ENCODE measurements around the gene HSPA12B. TPM values are rescaled to one million over a fixed set of nuclear protein-coding genes. Genes with fewer than 3 reads are reported as not detected.

The HSPA12B gene
- total RNA-seq, 4 donors from 2014 or later, result 7.3 to 19.4 (median 13.1) TPM

DNA sequence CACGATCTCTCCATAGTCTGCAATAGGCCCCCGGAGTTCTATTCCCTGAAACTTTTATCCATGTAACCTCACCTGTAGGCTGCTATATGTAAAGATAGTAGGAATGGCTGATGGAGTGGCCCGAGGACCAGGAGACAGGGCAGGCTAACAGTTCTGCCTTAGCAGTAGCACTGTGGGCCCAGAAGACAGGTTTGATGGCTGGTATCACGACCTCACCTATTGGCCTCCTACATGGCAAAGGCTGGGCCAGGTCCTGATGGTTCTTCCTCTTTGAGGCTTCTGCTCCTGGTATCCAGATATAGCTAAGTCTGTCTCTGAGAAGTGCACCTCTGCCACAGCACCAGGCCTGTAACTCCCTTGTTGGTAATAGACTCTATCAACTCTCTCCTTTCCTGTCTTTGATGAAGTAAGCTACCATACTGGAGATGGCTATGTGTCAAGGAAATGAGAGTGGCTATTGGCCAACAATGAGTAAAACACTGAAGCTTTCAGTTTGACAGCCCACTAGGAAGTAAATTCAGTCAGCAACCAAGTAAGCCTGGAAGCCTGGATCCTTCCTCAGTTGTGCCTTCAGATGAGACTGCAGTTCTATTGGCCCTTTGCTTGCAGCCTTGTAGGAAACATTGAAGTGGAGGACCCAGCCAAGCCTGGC lies 43.1 kb downstream of the HSPA12B start:
- Histone ChIP-seq H3K27me3 (no peaks in the 10 kb centered on the region), H3K9me3 (no peaks in the 10 kb centered on the region), H3K4me1 (peaks cover 8 to 12% of the 10 kb centered on the region in 2 donors), H3K36me3 (no peaks in the 10 kb centered on the region), H3K27ac (no peak overlapping the region), H3K4me3 (replicated peaks in 1 of 3) (no peak overlapping the region)
- no peak for DNase-seq
- intact Hi-C loops (cut with DNase I), result no loop called here
- 89 to 90% methylated on average over 4 of the region's 4 CpGs for WGBS, 2 donors
- TF ChIP-seq POLR2A (IDR thresholded peaks at IDR 0.05), result no peak
- TF ChIP-seq, protein P1, sequence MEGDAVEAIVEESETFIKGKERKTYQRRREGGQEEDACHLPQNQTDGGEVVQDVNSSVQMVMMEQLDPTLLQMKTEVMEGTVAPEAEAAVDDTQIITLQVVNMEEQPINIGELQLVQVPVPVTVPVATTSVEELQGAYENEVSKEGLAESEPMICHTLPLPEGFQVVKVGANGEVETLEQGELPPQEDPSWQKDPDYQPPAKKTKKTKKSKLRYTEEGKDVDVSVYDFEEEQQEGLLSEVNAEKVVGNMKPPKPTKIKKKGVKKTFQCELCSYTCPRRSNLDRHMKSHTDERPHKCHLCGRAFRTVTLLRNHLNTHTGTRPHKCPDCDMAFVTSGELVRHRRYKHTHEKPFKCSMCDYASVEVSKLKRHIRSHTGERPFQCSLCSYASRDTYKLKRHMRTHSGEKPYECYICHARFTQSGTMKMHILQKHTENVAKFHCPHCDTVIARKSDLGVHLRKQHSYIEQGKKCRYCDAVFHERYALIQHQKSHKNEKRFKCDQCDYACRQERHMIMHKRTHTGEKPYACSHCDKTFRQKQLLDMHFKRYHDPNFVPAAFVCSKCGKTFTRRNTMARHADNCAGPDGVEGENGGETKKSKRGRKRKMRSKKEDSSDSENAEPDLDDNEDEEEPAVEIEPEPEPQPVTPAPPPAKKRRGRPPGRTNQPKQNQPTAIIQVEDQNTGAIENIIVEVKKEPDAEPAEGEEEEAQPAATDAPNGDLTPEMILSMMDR (IDR thresholded peaks at IDR 0.05), result no peak

DNA sequence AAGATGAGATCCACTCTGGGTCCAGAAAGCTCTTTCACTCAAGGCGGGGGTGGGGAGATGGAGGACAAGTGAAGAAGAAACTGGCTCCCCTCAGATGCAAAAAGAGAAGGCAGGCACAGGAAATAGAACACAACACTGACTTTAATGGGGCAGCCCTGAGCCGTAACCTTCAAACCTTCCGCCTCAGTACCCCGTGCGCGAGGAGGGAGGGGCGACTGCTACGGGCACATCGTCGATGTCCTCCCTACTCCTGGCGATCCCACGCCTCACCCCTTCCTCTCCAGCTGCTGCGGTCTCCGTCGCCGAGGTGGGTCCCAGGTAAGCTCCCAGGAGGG lies 44.9 kb downstream of the HSPA12B start:
- peak overlapping the region in 1 of 3 donors; percentile 29 for H3K4me3 ChIP-seq (replicated peaks in 1 of 3)
- TF ChIP-seq, protein P1 (IDR thresholded peaks at IDR 0.05), result no peak
- TF ChIP-seq POLR2A (IDR thresholded peaks at IDR 0.05), result no peak

GRCh38 chr20:3777716-3778629 lies 45.5 kb downstream of the HSPA12B start:
- 12 to 18% methylated on average over 12 to 33 of the region's 70 CpGs for WGBS, 2 donors

More for the DNA sequence above, 44.9 kb downstream of the HSPA12B start:
- DNase-seq, result no peak
- WGBS, 2 donors, result 19 to 38% methylated on average over 6 to 7 of the region's 16 CpGs
- Histone ChIP-seq H3K36me3 (no peaks in the 10 kb centered on the region), H3K27ac (no peak overlapping the region), H3K4me1 (peaks cover 8 to 18% of the 10 kb centered on the region in 2 donors), H3K27me3 (no peaks in the 10 kb centered on the region), H3K9me3 (no peaks in the 10 kb centered on the region)
- intact Hi-C loops (cut with DNase I), result no loop called here

DNA sequence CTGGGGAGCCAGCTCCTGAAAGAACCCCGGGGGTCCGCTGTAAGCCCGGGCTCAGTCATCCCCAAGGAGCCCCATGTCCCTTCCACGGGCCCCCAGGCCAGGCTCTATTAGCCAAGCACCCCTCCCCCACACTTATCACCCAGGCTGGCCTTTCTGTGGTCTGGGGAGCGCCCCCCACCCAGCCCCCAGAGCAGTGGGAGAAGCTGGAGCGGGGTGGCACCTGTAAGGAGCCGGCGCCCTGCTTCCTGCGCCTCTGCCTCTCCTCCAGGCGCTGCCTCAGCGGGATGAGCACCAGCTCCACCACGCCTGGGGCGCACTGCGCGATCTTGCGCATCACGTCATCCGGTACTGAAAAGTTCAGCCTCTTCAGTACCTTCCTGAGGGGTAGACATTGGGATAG lies 46.5 kb downstream of the HSPA12B start:
- no peaks in the 10 kb centered on the region for H3K36me3 ChIP-seq
- H3K9me3 ChIP-seq, result no peaks in the 10 kb centered on the region
- peaks cover 8 to 34% of the 10 kb centered on the region in 2 donors for H3K4me1 ChIP-seq
- TF ChIP-seq POLR2A (IDR thresholded peaks at IDR 0.05), result no peak
- TF ChIP-seq, protein P1 (IDR thresholded peaks at IDR 0.05), result no peak
- H3K4me3 ChIP-seq (replicated peaks in 1 of 3), result no peak overlapping the region
- H3K27ac ChIP-seq, result no peak overlapping the region
- H3K27me3 ChIP-seq, result no peaks in the 10 kb centered on the region
- intact Hi-C loops (cut with DNase I), result no loop called here
- WGBS, 2 donors, result 65 to 73% methylated on average over 12 to 18 of the region's 18 CpGs
- no peak for DNase-seq

More at GRCh38 chr20:3777716-3778629, 45.5 kb downstream of the HSPA12B start:
- no peaks in the 10 kb centered on the region for H3K9me3 ChIP-seq
- intact Hi-C loops (cut with DNase I), result no loop called here
- H3K4me1 ChIP-seq, result peaks cover 8 to 24% of the 10 kb centered on the region in 2 donors
- peak; percentile 52 to 59 for DNase-seq
- no peak for TF ChIP-seq POLR2A (IDR thresholded peaks at IDR 0.05)
- TF ChIP-seq, protein P1 (IDR thresholded peaks at IDR 0.05), result peak in 1 of 6 experiments; percentile 20
- no peak overlapping the region for H3K27ac ChIP-seq
- no peaks in the 10 kb centered on the region for H3K27me3 ChIP-seq
- no peaks in the 10 kb centered on the region for H3K36me3 ChIP-seq
- peak overlapping the region in 2 of 3 donors; percentile 20 to 29 for H3K4me3 ChIP-seq (replicated peaks in 1 of 3)

All from thyroid gland (tissue), 4 donors.